ENCODE measurements around the gene ESYT3.

ESYT3 gene

DNA sequence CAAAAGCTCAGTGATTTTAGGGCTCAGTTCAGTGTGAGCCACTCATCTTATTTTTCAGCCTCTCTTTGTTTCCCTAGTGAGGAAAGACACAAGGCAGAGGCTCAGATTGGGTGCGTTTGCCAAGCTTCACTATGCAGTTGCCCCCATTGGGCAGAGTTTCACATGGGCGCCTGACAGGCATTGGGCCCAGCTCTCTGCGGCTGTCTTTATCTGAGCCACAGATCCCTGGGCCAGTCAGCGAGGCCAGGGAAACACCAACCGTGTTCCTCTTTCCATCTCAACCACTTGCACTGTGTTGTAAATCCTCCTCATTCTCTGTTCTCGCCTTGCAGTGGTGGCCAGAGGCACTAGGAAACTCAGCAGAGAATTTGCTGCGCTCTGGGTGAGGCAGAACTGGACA lies 10.8 kb downstream of the ESYT3 start:
- peak; percentile 8 to 38 for DNase-seq

DNA sequence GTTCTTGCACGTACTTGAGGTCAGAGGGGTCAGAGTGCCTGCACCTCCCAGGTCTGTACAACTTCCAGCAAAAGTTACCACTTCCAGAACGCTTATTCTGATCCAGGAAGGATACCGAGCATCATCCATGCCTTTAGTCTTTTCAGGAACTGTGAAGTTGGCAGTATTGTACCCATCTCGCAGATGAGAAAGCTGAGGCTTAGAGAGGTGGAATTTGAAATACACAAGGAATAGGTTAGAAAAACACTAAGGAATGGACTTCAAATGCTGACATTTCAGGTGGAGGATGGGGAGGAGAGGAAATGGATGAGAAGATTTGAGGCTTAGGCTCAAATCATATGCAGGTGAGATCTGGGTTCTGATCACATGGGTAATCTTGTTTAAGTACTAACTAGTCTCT lies 11.2 kb downstream of the ESYT3 start:
- Histone ChIP-seq H3K36me3 (no peaks in the 10 kb centered on the region), H3K4me1 (no peaks in the 10 kb centered on the region), H3K27ac (no peak overlapping the region), H3K27me3 (no peaks in the 10 kb centered on the region), H3K9me3 (no peaks in the 10 kb centered on the region), H3K4me3 (no peak overlapping the region)
- DNase-seq, result no peak
- intact Hi-C loops (cut with DNase I; ENCODE audit: low total_unique reads), result no loop called here
- TF ChIP-seq, protein P1, sequence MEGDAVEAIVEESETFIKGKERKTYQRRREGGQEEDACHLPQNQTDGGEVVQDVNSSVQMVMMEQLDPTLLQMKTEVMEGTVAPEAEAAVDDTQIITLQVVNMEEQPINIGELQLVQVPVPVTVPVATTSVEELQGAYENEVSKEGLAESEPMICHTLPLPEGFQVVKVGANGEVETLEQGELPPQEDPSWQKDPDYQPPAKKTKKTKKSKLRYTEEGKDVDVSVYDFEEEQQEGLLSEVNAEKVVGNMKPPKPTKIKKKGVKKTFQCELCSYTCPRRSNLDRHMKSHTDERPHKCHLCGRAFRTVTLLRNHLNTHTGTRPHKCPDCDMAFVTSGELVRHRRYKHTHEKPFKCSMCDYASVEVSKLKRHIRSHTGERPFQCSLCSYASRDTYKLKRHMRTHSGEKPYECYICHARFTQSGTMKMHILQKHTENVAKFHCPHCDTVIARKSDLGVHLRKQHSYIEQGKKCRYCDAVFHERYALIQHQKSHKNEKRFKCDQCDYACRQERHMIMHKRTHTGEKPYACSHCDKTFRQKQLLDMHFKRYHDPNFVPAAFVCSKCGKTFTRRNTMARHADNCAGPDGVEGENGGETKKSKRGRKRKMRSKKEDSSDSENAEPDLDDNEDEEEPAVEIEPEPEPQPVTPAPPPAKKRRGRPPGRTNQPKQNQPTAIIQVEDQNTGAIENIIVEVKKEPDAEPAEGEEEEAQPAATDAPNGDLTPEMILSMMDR (IDR thresholded peaks at IDR 0.05), result no peak

More for the DNA sequence above, 10.8 kb downstream of the ESYT3 start:
- Histone ChIP-seq H3K4me3 (no peak overlapping the region), H3K27me3 (no peaks in the 10 kb centered on the region), H3K27ac (no peak overlapping the region), H3K4me1 (no peaks in the 10 kb centered on the region), H3K36me3 (no peaks in the 10 kb centered on the region), H3K9me3 (no peaks in the 10 kb centered on the region)
- intact Hi-C loops (cut with DNase I; ENCODE audit: low total_unique reads), result no loop called here
- TF ChIP-seq, protein P1 (IDR thresholded peaks at IDR 0.05), result no peak

DNA sequence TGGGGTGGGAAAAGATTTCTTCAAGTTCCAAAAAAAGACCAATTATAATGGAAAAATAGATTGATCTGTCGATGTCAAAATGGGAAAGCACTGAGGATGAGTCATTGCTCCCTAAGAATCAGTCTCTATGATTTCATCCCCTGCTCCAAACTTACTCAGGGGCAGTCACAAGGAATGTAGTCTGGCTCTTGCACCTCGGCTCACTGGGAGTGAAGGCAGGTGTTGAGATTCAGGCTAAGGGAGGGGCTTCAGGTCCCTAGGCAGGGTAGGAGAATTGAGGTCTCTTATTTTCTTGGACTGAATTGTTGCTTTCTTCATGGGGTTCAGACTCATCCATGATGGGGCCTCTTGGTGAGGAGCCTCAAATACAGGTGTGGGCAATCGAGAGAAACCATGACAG lies 14.2 kb downstream of the ESYT3 start:
- H3K36me3 ChIP-seq, result no peaks in the 10 kb centered on the region
- no peak overlapping the region for H3K27ac ChIP-seq
- H3K27me3 ChIP-seq, result no peaks in the 10 kb centered on the region
- no peak overlapping the region for H3K4me3 ChIP-seq
- no peaks in the 10 kb centered on the region for H3K9me3 ChIP-seq
- H3K4me1 ChIP-seq, result no peaks in the 10 kb centered on the region
- DNase-seq, result peak in 1 of 2 donors; percentile 0
- intact Hi-C loops (cut with DNase I; ENCODE audit: low total_unique reads), result no loop called here
- TF ChIP-seq, protein P1 (IDR thresholded peaks at IDR 0.05), result no peak

DNA sequence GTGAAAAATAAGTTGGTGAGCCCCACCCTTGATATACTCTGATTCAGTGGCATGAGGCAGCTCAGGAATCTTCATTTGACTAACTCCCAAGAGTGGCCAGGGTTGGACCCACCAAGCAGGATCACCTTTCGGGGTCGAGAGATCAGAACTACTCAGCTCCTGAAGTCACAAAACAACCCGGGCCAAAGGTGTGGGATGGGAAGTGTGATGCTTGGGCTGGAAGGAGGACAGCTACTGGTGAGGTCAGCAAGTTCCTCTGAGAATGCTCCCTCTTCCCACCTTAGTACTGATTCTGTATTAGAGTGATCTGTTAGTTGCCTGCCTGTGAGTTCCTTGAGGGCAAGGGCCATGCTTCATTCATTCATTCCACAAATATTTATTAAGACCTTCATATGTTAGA lies 15.1 kb downstream of the ESYT3 start:
- H3K4me3 ChIP-seq, result no peak overlapping the region
- no peaks in the 10 kb centered on the region for H3K36me3 ChIP-seq
- intact Hi-C loops (cut with DNase I; ENCODE audit: low total_unique reads), result no loop called here
- no peak overlapping the region for H3K27ac ChIP-seq
- DNase-seq, result peak in 1 of 2 donors; percentile 51
- TF ChIP-seq, protein P1 (IDR thresholded peaks at IDR 0.05), result no peak
- no peaks in the 10 kb centered on the region for H3K27me3 ChIP-seq
- H3K4me1 ChIP-seq, result no peaks in the 10 kb centered on the region
- no peaks in the 10 kb centered on the region for H3K9me3 ChIP-seq

DNA sequence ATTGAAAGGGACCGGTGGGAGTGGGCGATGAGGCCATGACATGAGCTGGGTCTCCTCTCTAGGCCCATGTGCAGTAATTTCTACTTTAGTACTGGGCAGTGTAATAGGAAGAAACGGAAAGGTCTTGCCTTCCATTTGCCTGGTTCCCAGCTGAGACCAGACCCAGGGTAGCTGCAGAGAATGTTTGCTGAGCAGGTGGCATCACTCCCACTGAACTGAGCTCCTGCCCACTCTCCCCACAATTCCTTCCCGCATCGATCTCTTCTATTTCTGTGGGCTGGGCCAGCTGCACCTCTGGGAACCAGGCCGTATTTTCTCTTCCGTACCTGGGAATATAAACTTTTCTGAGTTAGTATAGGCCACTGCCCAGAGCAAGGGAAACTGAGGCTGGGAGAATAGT lies 15.8 kb downstream of the ESYT3 start:
- Histone ChIP-seq H3K27ac (no peak overlapping the region), H3K4me3 (no peak overlapping the region), H3K36me3 (no peaks in the 10 kb centered on the region), H3K4me1 (no peaks in the 10 kb centered on the region), H3K9me3 (no peaks in the 10 kb centered on the region), H3K27me3 (no peaks in the 10 kb centered on the region)
- DNase-seq, result peak; percentile 1 to 7
- intact Hi-C loops (cut with DNase I; ENCODE audit: low total_unique reads), result no loop called here
- TF ChIP-seq, protein P1 (IDR thresholded peaks at IDR 0.05), result no peak

Measured in tibial artery (tissue), 4 donors.